HG02798 (cell line): Measurements from ENCODE around the gene PPL.
A peak's percentile ranks its signal among the peaks of the same experiment; 100 is the strongest.
"Not testable (repeated sequence)": the region's sequence is repeated elsewhere in the genome, so short reads cannot be mapped to it uniquely, and the experiment has no call there.

Experiments
- ATAC-seq: cut with Tn5 transposase; IDR thresholded peaks from one replicate; pipeline ENCODE4 v1.9.1; 2021; ENCODE audit warnings: mild to moderate bottlenecking; ENCODE audit not compliant: unreplicated experiment, poor library complexity

PPL gene, protein sequence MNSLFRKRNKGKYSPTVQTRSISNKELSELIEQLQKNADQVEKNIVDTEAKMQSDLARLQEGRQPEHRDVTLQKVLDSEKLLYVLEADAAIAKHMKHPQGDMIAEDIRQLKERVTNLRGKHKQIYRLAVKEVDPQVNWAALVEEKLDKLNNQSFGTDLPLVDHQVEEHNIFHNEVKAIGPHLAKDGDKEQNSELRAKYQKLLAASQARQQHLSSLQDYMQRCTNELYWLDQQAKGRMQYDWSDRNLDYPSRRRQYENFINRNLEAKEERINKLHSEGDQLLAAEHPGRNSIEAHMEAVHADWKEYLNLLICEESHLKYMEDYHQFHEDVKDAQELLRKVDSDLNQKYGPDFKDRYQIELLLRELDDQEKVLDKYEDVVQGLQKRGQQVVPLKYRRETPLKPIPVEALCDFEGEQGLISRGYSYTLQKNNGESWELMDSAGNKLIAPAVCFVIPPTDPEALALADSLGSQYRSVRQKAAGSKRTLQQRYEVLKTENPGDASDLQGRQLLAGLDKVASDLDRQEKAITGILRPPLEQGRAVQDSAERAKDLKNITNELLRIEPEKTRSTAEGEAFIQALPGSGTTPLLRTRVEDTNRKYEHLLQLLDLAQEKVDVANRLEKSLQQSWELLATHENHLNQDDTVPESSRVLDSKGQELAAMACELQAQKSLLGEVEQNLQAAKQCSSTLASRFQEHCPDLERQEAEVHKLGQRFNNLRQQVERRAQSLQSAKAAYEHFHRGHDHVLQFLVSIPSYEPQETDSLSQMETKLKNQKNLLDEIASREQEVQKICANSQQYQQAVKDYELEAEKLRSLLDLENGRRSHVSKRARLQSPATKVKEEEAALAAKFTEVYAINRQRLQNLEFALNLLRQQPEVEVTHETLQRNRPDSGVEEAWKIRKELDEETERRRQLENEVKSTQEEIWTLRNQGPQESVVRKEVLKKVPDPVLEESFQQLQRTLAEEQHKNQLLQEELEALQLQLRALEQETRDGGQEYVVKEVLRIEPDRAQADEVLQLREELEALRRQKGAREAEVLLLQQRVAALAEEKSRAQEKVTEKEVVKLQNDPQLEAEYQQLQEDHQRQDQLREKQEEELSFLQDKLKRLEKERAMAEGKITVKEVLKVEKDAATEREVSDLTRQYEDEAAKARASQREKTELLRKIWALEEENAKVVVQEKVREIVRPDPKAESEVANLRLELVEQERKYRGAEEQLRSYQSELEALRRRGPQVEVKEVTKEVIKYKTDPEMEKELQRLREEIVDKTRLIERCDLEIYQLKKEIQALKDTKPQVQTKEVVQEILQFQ (N-terminal part only)

DNA sequence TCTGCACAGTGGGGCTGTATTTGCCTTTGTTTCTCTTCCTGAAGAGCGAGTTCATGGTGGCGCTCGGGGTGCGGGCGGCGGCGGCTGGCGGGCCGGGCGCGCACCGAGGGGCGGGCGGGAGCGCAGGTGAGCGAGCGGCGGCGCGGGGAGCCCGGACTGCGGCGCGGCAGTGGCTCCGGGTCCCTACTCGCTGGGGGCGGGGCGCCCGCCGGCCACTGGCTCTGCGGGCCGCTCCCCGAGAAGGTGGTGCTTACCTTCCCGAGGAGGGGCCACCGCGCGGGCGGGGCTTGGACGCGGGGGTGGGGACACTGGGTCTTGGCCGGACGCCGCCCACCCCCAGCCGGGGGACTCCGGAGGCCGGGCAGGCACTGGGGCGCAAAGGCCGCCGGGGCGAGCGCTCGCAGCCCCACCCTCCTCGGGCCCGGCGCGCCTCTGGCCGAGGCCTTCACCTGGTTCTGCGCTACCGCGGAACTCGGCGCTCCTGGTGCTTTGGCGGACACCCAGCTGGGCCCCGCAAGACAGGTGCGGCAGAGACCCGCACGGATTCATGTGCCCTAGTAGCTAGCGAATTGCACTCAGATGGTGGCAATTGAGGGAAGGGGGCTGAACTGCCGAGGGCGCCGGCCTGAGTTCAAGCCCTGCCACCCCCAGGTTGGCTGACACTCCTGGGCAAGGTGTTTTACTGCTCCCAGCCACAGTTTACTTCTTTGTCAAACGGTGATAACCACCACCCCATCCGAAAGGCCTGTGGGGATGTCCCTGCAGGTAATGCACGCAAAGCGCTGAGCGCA is at the start of gene PPL:
TSS of gene PPL (minus strand) at position 158 of the 791 bp plus-strand sequence. CDS start at position 55, 103 bp downstream.
- ATAC-seq = no peak

GRCh38 chr16:4984174-4984990 is 47.4 kb upstream of the PPL start:
- ATAC-seq = no peak

DNA sequence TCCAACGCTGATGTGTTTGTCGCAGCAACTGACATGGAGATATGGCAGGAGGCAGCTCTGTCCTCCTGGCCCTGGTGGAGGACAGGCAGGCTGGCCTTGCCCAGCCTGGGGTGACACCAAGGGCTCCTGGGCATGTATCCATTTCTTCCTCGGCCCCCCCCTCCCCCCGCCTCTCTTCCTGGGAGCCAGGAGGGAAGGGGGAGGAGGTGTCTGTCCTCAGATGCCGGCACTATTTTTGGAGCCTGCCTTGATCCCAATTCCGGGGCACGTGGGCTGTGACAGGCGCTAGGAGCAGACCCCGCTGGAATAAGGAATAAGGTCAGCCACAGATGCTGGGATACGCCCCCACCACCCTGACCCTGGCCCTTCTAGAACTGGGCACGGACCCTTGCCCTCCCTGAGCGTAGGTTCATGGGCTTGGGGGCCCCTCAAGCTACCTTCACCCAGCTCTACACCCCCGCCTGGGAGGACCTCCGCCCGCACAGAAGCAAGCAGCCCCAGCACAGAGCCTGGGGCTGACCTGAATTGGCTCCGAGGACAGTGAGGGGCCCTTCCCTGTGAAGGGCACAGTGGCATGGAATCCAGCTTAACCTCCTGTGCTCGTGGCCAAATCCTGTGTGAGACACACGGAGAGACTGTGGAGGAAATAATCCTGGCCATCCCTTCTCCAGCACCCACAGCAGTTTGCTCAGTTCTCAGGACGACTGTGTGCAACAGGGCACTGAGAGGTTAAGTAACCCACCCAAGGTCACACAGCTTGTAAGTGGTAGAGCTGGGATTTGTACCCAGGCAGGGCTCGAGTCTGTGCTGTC is 45.3 kb upstream of the PPL start:
- ATAC-seq = no peak

DNA sequence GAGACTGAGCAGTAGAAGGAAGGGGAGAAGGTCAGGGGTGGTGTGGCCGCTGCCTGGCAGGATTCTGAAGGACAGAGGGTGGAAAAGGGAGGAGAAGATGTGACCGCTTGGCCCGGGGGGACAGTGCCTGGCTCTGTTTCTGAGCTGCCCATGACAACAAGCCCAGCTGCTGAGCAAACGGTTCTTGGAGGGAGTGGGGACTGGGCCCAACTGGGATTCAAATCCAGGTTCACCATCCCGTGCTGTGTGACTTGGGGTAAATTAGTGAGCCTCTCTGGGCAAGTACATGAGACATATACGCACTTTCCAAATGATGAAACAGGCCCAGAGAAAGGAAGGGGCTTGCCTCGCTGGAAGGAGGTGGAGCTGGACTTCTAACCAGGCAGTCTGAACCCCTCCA is 44.5 kb upstream of the PPL start:
- no peak for ATAC-seq

DNA sequence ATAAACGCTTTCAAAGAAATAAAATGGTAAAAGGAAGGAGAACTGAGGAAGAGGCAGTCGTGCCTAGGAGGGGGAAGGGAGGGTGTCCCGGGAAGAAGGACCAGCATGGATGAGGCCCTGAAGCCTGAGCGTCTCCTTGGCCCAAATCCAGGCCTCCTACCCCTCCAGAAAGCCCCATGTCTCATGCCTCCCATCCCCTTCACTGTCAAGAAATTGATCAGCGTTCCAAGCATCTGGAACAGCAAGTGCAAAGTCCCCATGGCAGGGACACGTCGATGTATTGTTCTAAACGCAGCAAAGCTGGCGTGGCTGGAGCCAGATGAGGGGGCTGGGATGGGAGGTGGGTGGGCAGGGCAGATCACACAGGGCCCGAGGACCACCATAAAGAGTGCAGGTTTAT is 43.7 kb upstream of the PPL start:
- no peak for ATAC-seq

DNA sequence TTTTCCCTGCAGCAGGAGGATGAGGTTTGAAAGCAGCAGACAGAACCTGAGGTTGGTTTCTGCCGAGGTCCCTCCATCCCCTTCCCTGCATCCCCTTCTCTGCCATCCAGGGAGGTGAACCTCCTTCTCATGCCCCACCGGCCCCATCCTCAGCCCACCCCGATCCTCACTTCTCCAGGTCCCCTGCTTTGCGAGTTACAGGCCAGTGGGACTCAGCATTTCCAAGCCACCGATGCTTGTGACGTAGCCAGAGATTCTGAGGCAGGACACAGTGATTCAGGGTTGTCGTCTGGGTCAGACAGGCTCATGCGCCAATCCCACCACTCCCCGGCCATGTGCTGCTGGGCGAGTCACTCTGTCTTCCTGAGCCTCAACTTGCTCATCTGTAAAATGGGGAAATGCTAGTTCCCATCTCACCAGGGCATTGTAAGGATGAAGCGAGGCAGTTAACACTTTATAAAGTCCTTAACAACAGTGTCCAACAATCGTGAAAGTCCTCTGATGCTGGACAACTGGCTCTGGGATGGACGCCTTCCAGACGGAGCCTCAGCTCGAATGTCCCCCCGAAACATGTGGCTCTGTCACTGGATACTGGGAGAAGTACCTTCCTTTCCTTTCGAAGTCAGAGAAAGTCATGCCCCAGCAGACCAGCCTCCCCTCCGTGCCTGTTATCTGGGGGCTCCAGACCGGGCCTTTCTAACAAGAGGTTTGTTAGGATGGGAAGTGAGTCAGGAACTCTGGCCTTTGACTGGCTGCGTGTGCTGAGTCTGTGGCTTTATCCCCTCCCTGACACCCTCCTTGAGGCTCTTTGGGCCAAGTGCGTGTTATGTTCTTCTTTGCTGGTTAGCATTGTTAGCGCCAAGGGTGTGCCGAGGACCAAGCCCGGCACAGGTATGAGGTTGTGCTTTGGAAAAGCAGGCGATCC is 43.0 kb upstream of the PPL start:
- no peak for ATAC-seq

DNA sequence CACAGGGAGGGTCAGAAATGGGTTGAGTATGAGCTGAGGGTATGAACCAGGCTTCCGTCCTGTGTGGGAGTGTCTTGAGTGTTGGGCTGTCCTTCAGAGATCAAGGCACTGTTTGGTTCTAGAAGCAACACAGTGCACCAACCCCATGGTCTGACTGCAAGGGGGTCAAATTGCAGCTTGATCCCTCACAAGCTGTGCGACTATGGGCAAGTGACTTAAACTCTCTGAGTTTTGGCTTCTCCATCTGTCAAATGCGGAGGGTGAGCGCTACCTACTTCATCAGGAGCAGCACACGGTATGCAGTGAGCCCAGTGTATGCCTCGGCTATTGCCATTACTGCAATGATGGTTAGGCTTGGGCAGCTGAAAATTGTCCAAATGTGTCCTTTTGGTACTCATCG is 42.2 kb upstream of the PPL start:
- no peak for ATAC-seq

GRCh38 chr16:4976611-4977145 is 39.7 kb upstream of the PPL start:
- no peak for ATAC-seq

DNA sequence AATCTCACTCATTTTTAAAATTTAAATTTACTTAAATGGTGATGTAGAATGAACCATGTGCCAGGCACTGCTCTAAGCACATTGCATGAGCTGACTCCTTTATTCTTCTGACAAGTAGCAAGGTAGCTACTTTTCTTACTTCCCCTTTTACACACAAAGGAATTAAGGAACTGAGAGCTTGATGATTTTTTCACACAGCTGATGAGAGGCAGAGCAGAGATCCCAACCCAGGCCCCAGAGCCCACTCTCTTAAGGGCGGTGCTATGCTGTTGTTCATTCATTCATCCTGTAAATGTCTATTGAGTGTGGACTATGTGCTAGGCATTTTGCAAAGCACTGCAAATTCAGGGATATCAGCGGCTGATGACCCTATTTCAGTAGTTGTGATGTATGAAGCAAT is 39.1 kb upstream of the PPL start:
- peak; percentile 82 for ATAC-seq

GRCh38 chr16:4972938-4973587 is 36.1 kb upstream of the PPL start:
- ATAC-seq = no peak

DNA sequence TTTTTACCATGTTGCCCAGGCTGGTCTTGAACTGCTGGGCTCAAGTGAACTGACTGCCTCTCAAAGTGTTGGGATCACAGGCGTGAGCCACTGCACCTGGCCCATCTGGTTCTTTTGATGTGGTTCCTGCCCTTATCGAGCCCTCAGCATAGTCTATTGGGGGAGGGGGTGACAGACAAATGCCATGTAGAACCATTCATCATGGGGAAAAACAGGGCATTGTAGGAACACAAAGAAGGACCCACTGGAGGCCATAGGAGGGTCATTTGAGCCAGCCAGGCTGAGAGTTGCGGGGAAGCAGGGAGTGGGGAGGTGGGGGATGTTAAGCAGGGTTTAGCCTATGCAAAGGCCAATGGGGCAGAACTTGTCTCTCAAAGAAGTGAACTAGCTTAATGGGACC is 33.1 kb upstream of the PPL start:
- ATAC-seq = no peak

DNA sequence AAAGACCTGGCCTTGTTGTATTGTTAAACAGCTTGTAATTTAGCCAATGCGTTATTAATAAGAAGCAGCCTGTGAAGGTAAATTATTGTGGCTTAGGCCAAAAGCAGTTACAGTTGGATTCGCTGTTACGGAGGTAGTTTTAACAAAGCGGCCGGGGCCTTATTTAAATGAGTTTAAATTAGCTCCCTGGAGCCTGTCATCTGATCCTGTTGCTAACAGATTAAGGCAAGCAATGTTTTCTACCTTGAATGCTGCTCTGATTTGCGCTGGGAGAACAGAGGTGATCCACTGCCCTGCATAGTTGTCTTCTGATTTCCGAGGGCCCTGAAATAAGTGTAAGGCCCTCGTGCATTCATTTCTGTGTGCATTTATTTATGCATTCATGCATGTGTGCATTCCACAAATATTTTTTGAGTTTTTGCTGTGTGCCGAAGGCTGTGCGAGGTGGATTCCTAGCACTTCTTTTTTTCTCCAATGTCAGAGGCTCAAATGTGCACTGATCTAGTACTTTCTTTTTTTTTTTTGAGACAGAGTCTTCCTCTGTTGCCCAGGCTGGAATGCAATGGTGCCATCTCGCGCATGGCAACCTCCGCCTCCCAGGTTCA is 32.0 kb upstream of the PPL start:
- no peak for ATAC-seq

- not testable (repeated sequence) for ATAC-seq
These were observed 31.3 kb upstream of the PPL start for GRCh38 chr16:4968278-4968677.

- no peak for ATAC-seq
These were observed 29.9 kb upstream of the PPL start for GRCh38 chr16:4966736-4967453.

DNA sequence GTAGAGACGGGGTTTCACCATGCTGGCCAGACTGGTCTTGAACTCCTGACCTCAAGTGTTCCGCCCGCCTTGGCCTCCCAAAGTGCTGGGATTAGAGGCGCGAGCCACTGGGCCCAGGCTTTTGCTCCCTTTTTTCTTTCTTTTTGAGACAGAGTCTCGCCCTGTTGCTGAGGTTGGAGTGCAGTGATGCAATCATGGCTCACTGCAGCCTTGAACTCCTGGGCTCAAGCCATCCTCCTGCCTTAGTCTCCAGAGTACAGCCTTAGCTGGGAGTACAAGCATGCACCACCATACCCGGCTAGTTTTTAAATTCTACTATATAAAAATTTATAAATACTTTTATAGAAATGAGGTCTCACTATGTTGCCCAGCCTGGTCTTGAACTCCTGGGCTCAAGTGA is 26.6 kb upstream of the PPL start:
- not testable (repeated sequence) for ATAC-seq
